Type B pancreatic cell (in vitro differentiated cells): ENCODE results near the gene DIPK1A. TPM values are rescaled to one million over a fixed set of nuclear protein-coding genes. Genes with fewer than 3 reads are reported as not detected.

ENCODE experiments used
- DNase-seq: peaks from one replicate; pipeline ENCODE4 v3.0.0; 2021; ENCODE audit warnings: mixed read lengths; ENCODE audit not compliant: unreplicated experiment; ENCODE audit errors: extremely low spot score
- H3K27ac Mint-ChIP-seq: 2 replicates; pipeline ENCODE4 v1.8.0; 2021; ENCODE audit warnings: mild to moderate bottlenecking, mixed read lengths
- H3K27me3 Mint-ChIP-seq: 2 replicates; pipeline ENCODE4 v1.8.0; 2021; ENCODE audit warnings: mixed read lengths
- H3K36me3 Mint-ChIP-seq: 2 replicates; pipeline ENCODE4 v1.8.0; 2021; ENCODE audit warnings: mixed read lengths
- H3K4me1 Mint-ChIP-seq: one replicate; pipeline ENCODE4 v1.8.0; 2021; ENCODE audit warnings: mixed read lengths; ENCODE audit not compliant: unreplicated experiment
- H3K4me3 Mint-ChIP-seq: 2 replicates; pipeline ENCODE4 v1.8.0; 2021; ENCODE audit warnings: mild to moderate bottlenecking, mixed read lengths
- H3K9me3 Mint-ChIP-seq: 2 replicates; pipeline ENCODE4 v1.8.0; 2021; ENCODE audit warnings: mixed read lengths
- CTCF ChIP-seq: fragments of 200-600 bp; sonication (generic); conservative IDR thresholded peaks from 2 replicates; pipeline ENCODE4 v1.5.0; 2021; ENCODE audit warnings: antibody characterized with exemption, mild to moderate bottlenecking
- total RNA-seq: library from RNA; stranded (reverse); gene quantifications from 2 replicates; pipeline ENCODE4 v1.2.1, GENCODE V29; 2021; ENCODE audit warnings: low replicate concordance

Gene DIPK1A
- total RNA-seq, 1 donor from 2014 or later, result 4.6 TPM

- peaks cover 7% of the 10 kb centered on the region for H3K36me3 Mint-ChIP-seq
- no peaks in the 10 kb centered on the region for H3K27me3 Mint-ChIP-seq
- no peak overlapping the region for H3K4me3 Mint-ChIP-seq
- H3K9me3 Mint-ChIP-seq, result no peaks in the 10 kb centered on the region
- no peak overlapping the region for H3K27ac Mint-ChIP-seq
- no peak for TF ChIP-seq CTCF
- no peaks in the 10 kb centered on the region for H3K4me1 Mint-ChIP-seq
- no peak for DNase-seq
Measured at GRCh38 chr1:92877081-92877711, 84.1 kb downstream of the DIPK1A start.

GRCh38 chr1:92876351-92876750 lies 84.9 kb downstream of the DIPK1A start:
- no peak for DNase-seq
- H3K9me3 Mint-ChIP-seq, result no peaks in the 10 kb centered on the region
- H3K36me3 Mint-ChIP-seq, result peaks cover 7% of the 10 kb centered on the region
- no peaks in the 10 kb centered on the region for H3K4me1 Mint-ChIP-seq
- H3K27ac Mint-ChIP-seq, result no peak overlapping the region
- H3K4me3 Mint-ChIP-seq, result no peak overlapping the region
- no peak for TF ChIP-seq CTCF
- no peaks in the 10 kb centered on the region for H3K27me3 Mint-ChIP-seq

- no peak overlapping the region for H3K27ac Mint-ChIP-seq
- no peak for TF ChIP-seq CTCF
- no peaks in the 10 kb centered on the region for H3K9me3 Mint-ChIP-seq
- peaks cover 7% of the 10 kb centered on the region for H3K36me3 Mint-ChIP-seq
- no peaks in the 10 kb centered on the region for H3K27me3 Mint-ChIP-seq
- H3K4me3 Mint-ChIP-seq, result no peak overlapping the region
- H3K4me1 Mint-ChIP-seq, result no peaks in the 10 kb centered on the region
- no peak for DNase-seq
Measured at GRCh38 chr1:92874987-92875386, 86.3 kb downstream of the DIPK1A start.

GRCh38 chr1:92872719-92873118 lies 88.5 kb downstream of the DIPK1A start:
- Mint-ChIP-seq H3K27me3 (no peaks in the 10 kb centered on the region), H3K4me3 (no peak overlapping the region), H3K4me1 (no peaks in the 10 kb centered on the region), H3K36me3 (peaks cover 7% of the 10 kb centered on the region), H3K27ac (no peak overlapping the region), H3K9me3 (no peaks in the 10 kb centered on the region)
- no peak for DNase-seq
- no peak for TF ChIP-seq CTCF

GRCh38 chr1:92870591-92870990 lies 90.7 kb downstream of the DIPK1A start:
- H3K4me1 Mint-ChIP-seq, result no peaks in the 10 kb centered on the region
- H3K4me3 Mint-ChIP-seq, result no peak overlapping the region
- no peak overlapping the region for H3K27ac Mint-ChIP-seq
- no peak for TF ChIP-seq CTCF
- H3K27me3 Mint-ChIP-seq, result no peaks in the 10 kb centered on the region
- no peak for DNase-seq
- no peaks in the 10 kb centered on the region for H3K9me3 Mint-ChIP-seq
- H3K36me3 Mint-ChIP-seq, result peaks cover 7% of the 10 kb centered on the region

- H3K4me1 Mint-ChIP-seq, result peaks cover 4% of the 10 kb centered on the region
- no peaks in the 10 kb centered on the region for H3K27me3 Mint-ChIP-seq
- no peak overlapping the region for H3K4me3 Mint-ChIP-seq
- no peak overlapping the region for H3K27ac Mint-ChIP-seq
- H3K9me3 Mint-ChIP-seq, result no peaks in the 10 kb centered on the region
- no peaks in the 10 kb centered on the region for H3K36me3 Mint-ChIP-seq
- no peak for DNase-seq
- TF ChIP-seq CTCF, result no peak
Measured at GRCh38 chr1:92864131-92864530, 97.1 kb downstream of the DIPK1A start.
